OCI-M2 (cell line): ENCODE results near the gene ALMS1.
"Not testable (repeated sequence)": the region's sequence is repeated elsewhere in the genome, so short reads cannot be mapped to it uniquely, and the experiment has no call there.

ENCODE experiments used
- DNase-seq: peaks from one replicate; lab custom pipeline; 2025; ENCODE audit not compliant: unreplicated experiment; lab: John Stamatoyannopoulos, UW

ALMS1 gene, protein sequence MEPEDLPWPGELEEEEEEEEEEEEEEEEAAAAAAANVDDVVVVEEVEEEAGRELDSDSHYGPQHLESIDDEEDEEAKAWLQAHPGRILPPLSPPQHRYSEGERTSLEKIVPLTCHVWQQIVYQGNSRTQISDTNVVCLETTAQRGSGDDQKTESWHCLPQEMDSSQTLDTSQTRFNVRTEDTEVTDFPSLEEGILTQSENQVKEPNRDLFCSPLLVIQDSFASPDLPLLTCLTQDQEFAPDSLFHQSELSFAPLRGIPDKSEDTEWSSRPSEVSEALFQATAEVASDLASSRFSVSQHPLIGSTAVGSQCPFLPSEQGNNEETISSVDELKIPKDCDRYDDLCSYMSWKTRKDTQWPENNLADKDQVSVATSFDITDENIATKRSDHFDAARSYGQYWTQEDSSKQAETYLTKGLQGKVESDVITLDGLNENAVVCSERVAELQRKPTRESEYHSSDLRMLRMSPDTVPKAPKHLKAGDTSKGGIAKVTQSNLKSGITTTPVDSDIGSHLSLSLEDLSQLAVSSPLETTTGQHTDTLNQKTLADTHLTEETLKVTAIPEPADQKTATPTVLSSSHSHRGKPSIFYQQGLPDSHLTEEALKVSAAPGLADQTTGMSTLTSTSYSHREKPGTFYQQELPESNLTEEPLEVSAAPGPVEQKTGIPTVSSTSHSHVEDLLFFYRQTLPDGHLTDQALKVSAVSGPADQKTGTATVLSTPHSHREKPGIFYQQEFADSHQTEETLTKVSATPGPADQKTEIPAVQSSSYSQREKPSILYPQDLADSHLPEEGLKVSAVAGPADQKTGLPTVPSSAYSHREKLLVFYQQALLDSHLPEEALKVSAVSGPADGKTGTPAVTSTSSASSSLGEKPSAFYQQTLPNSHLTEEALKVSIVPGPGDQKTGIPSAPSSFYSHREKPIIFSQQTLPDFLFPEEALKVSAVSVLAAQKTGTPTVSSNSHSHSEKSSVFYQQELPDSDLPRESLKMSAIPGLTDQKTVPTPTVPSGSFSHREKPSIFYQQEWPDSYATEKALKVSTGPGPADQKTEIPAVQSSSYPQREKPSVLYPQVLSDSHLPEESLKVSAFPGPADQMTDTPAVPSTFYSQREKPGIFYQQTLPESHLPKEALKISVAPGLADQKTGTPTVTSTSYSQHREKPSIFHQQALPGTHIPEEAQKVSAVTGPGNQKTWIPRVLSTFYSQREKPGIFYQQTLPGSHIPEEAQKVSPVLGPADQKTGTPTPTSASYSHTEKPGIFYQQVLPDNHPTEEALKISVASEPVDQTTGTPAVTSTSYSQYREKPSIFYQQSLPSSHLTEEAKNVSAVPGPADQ (N-terminal part only)

DNA sequence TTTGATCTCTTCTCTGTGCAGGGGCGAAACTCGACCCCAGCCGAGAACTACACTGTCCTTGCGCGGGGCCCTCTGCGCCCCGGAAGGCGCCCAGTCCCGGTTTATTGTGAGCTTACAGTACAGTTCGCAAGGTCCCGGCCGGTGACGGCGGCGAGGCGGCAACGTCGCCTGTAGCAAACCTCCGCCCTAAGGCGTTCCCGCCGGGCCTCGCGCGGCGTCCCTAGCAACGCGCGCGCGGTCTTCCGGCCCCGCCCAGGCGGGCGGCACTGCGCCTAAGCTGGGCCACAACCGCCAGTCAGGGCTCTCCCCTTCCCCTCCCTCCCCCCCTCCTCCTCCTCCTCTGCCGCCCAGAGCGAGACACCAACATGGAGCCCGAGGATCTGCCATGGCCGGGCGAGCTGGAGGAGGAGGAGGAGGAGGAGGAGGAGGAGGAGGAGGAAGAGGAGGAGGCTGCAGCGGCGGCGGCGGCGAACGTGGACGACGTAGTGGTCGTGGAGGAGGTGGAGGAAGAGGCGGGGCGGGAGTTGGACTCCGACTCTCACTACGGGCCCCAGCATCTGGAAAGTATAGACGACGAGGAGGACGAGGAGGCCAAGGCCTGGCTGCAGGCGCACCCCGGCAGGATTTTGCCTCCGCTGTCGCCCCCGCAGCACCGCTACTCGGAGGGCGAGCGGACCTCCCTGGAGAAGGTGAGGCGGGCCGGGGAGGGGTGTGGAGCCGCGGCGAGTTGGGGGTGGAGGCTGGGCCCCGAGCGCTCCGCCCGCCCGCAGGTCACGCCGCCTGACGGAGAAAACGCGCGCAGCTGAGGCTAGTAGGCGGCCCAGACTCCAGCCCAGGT, at the start of gene ALMS1:
TSS of gene ALMS1 (plus strand) at position 333 of the 838 bp plus-strand sequence. CDS start at position 366, 33 bp downstream.
- peak; percentile 53 for DNase-seq

DNA sequence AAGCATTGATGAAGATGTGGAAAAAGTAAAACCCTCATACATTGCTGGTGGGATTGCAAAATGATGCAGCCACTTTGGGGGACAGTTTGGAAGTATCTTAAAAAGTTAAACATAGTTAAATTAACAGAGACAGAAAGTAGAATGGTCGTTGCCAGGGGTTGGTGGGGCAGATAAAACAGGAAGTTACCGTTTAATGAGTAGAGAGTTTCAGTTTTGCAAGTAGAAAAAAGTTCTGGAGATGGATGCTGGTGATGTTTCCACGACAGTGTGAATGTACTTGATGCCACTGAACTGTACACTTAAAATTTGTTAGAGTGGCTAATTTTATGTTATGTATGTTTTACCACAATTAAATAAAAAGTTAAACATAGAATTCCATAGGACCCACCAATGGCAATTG, 47.8 kb upstream of the ALMS1 start:
- no peak for DNase-seq

DNA sequence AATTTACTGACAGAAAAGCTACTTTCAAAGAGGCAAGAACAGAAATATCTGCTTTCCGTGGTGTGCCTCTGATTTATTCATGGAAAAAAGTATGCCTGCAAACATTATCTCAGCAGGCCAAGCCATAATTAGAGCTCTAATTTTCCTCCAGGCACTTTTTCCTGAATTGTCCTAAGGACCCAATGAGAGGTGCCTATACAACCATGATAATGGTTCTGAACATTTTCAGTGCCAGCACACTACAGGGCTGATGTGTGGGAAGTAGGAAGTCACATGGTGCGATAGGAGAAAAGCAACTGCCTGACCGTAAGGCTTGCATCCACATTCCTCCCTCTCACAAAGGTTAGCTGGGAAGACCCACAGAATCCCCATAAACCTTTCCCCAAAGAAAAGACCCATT, 46.4 kb upstream of the ALMS1 start:
- DNase-seq, result no peak

DNA sequence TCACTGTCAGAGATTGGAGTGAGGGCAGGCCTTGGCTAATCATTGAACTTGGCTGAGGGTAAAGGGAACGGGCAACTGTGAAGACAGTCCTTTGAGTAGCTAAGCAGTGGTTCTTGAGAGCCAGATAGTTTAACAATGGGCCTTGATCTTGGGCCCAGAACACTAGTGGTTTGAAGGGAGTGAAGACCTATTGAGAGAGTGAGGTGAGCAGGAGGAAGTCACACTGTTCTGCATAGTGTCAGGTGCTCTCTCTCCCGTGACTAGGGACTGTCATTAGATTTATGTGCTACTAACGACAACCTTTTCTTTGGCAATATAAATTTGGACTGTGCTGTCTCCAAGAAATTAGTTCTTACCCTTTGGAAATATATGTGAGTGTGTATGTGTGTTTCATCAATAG, 44.6 kb upstream of the ALMS1 start:
- DNase-seq, result no peak

DNA sequence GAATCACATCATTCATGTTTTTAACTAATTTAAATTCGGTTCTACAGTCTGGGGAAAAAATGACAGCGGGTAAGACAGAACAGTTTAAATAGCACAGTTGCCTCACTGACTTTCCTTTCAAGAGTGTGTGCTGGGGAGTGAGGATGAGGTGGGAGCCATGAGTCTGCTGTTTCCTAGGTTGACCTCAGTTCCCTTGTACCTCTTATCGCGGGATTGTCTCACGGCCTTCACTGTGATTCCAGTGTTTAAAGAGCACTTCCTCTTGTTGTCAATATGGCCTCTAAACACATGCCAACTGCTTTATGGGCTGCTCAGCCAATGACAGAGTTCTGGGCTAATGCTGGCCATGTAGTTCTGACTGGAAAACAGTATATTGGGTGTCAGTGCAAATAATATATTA, 41.6 kb upstream of the ALMS1 start:
- no peak for DNase-seq

DNA sequence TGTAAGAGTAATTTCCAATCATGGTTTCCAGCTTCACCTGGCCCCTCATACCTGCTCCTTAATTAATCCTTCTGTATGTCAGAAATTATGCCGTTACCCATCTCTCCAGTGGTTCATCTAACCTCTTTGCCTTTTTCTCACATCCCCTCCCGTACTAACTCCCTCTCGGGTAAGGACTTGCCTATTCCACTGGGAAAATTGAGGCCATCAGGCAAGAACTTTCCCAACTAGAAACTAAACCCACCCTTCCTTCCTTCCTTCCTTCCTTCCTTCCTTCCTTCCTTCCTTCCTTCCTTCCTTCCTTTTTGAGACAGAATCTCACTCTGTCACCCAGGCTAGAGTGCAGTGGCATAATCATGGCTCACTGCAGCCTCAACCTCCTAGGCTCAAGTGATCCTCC, 40.9 kb upstream of the ALMS1 start:
- not testable (repeated sequence) for DNase-seq

DNA sequence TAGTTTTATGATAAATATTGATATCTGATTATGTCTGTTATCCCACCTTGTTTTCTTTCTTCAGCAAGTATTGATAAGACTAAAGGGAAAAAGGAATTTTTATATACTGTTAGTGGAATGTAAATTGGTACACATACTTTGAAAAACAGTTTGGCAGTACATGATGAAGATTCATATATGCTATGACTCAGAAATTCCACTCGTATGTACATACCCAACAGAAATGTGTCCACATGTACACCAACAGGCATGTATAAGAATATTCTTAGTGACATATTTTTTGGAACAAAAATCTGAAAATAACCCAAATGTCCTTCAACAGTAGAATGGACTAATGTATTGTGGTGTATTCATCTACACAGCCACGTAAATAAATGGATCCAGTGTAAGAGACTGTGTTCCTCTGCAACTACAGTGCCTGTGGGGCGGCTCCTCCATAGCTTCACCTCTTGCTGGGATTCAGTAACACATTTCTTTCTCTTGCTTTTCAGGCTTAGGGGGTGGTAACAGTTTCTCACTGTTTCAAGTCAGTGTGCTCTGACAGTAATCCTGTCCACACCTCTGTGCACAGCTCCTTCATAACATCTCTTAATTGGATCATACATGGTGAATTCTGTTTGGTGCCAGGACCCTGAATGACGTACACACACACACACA, 35.5 kb upstream of the ALMS1 start:
- no peak for DNase-seq

DNA sequence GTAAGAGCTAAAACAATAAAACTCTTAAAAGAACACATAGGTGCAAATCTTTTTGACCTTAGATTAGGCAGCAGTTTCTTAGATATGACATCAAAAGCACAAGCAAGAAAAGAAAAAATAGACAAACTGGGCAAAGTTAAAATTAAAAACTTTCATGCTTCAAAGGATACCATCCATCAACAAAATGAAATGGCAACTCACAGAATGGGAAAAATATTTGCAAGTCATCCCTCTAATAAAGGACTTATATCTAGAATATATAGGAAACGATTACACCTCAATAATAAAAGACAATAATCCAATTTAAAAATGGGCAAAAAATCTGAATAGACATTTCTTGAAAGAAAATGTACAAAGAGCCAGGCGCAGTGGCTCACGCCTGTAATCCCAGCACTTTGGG, 29.5 kb upstream of the ALMS1 start:
- DNase-seq, result no peak

DNA sequence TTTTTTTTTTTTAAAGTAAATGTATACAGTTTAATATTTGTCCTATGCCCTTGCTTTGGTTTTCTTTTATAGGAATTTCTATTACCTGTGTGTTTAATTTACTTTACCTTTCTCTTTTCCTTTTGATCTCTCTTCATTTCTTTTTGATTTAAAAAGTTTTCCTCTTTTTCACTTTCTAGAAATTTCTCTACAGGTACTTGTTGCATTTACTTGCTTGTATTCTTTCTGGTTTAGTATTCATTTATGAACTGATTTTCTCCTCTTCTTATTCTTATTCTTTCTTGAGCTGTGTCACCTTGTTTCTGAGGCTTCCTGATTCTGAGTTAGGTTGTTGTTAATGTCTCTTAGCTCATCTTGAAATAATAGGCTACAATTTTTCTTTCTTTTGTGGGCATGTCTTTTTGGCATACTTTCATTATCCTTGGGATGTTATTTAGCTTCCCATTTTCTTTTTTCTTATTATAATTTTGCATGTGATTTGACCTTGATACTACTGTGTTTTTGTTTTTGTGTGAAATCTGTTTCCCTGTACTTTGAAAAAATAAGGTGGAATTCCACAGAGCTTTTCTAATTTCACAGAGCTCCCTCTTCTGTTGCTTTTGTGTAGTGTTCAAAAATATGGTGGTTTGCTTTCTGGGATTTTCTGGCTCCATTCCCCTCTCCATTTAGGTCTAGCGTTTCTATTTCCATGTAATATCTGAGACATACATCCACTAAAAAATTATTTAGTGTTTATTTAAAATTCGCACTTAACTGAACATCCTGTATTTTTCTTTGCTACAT, 25.5 kb upstream of the ALMS1 start:
- DNase-seq, result no peak

DNA sequence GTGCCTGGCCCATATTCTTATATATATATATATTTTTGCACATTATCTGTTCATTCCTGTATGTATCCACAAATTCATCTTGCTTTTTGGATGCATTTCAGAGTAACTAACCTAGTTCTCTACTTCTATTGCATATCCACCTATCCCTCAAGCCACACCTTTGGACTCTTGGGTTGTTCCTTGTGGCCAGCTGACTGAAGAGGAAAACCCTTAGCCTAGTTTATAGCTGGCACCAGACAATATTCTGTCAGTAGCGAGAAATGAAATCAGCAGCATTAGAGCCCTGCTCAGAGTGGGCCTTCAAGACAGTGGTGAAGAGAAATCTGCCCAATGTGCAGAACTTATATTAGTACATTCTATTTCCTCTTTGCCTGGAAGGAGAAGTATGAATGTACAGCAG, 19.6 kb upstream of the ALMS1 start:
- DNase-seq, result no peak

DNA sequence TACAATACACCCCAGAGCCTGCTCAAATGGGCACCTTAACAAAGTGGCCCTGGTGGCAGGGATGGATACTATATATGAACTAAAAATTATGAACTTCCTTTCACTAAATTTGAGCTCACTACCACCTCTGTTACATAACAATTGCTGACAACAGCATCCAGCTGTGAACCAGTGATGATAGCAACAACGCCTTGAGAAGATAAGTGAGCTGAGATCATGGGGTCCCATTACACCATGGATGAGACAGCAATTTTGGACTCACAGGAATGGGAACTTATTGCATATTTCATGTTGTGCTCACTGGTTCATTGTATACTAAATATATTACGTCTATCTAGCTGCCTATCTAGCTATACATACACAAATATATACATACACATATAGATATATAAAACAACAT, 16.9 kb upstream of the ALMS1 start:
- no peak for DNase-seq

DNA sequence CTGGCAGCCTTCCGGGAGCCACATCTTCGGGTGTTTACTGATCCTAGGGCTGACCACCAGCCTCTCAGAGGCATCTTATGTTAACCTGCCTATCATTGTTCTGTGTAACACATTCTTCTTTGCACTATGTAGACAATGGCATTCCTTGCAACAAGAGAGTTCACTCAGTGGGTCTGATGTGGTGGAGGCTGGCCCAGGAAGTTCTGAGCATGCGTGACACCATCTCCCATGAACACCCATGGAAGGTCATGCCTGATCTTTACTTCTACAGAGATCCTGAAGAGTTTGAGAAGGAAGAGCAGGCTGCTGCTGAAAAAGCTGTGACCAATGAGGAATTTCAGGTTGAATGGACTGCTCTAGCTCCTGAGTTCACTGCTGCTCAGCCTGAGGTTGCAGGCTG, 15.3 kb upstream of the ALMS1 start:
- no peak for DNase-seq

DNA sequence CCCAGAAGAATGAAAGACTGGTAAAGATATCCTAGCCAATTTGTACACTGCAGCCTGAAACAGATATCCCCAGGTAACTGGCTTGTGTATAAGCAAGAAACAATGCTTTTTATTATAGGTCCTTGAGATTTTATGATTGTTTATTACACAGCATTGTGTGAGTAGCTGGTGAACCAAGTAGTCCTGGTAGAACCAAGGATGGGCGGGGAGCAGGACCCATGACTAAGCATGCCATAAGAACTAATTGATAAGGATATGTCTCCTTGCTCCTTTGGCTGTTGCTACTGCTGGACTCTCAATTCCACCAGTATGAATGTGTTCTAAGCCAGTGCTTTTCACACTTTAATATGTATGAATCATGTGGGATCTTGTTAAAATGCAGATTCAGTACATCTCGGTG, 12.3 kb upstream of the ALMS1 start:
- no peak for DNase-seq

DNA sequence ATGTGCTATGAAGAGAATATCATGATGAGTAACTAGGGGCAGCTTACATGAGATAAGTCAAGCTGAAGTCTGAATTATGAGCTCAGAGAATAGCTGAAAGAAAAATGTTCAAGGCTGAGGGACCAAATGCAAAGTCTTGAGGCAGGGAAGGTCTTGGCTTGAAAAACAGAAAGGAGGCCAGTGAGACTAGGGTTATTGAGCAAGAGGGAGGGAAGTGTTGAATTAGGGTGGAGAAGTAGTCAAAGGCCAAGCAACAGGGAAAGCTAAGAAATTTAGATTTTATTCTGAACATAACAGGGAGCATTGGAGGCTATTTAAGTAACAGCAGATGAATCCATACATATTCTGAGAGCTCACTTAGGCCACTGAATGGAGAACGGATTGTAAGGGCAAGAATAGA, 11.4 kb upstream of the ALMS1 start:
- no peak for DNase-seq

DNA sequence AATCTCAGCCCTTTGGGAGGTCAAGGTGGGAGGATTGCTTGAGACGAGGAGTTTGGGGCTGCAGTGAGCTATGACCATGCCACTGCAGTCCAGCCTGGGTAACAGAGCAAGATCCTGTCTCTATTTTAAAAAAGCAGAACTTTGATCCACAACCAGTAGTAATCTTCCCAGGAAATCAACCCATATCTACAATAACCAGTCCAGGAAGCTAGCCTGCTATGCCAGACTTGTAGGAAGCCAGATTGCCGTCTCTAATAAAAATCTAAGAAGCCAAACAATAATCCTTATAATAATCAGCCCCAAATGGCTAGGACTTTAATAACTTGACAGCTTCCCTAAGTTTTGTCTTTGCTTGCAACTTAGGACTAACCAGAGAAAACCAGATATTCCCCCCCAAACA, 9.0 kb upstream of the ALMS1 start:
- DNase-seq, result no peak

DNA sequence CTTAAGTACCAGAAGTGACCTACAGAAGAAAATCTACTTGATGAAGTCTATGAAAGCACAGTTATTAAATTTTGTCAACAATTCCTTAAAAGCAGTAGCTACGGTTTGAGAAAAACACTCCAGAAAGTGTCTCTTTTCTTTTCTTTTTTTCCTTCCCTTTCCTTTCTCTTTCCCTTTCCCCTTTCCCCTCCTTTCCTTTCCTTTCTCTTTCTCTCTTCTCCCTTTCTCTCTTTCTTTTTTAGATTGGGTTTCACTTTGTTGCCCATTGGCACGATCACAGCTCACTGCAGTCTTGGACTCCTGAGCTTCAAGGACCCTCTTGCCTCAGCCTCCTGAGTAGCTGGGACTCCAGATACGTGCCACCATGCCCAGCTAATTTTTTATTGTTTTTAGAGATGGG, 2.6 kb upstream of the ALMS1 start:
- no peak for DNase-seq

DNA sequence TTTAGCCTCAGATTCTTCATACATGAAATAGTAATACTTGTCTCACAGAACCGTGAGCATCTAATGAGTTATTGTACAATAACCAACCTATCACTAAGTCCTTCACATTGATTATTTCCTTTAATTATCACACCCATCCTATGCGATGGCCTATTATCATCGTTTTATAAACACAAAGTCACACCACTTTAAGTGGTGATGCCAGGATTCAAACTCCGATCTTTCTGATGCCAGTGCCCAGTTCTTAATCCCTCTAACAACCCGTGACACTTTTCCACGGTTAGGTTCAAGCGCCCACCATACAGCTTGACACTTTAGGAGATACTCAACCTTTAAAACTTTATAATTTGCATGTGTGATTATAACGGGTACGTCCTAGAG, 523 bp upstream of the ALMS1 start:
- no peak for DNase-seq

DNA sequence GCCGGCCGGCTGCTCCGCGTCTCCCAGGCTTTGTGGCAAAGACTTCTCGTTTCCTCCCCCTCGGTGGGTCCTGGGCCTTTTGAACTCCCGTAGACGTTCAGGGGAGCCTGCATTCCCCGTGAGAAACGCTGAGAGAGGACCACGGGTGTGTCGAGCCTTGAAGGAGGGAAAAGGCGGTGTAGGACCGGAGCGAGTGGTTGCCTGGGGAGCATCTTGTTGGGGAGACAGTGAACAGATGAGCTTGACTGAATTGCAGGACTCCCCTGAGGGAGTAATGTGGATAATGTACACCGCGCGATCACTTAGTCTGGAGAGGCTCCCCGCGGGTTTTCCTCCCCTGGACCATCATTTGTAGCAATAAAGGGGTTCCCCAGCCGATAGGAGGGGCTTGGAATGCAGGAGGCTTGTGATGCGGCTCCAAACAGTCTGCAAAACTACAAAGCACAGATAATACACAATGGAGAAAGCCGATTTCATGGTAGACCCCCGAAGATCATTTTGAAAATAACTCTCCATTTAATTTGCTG, 769 bp downstream of the ALMS1 start:
- DNase-seq, result no peak
